NCI-H524 (cell line): Measurements from ENCODE around the gene HDGF.
"Not testable (repeated sequence)": the region's sequence is repeated elsewhere in the genome, so short reads cannot be mapped to it uniquely, and the experiment has no call there.

Source experiments
- DNase-seq, 2 experiments: peaks; one replicate each; lab custom pipeline; 2025; lab: John Stamatoyannopoulos, UW

The HDGF gene

GRCh38 chr1:156767101-156767878 lies 15.8 kb upstream of the HDGF start, which contains the start of gene PRCC:
Gene PRCC (plus strand): TSS chr1:156767535. CDS start chr1:156767772, 237 bp downstream.
- peak; percentile 98 to 100 for DNase-seq

GRCh38 chr1:156766298-156767100 lies 15.0 kb upstream of the HDGF start:
- DNase-seq = peak in 1 of 2 experiments; percentile 44

- DNase-seq = no peak
These were observed 14.2 kb upstream of the HDGF start for GRCh38 chr1:156765666-156766065.

- DNase-seq = not testable (repeated sequence)
These were observed 13.7 kb upstream of the HDGF start for GRCh38 chr1:156765136-156765535.

GRCh38 chr1:156760796-156761104 lies 9.3 kb upstream of the HDGF start:
- peak in 1 of 2 experiments; percentile 62 for DNase-seq

GRCh38 chr1:156760092-156760795 lies 8.8 kb upstream of the HDGF start:
- DNase-seq = peak; percentile 90 to 92

- DNase-seq = not testable (repeated sequence)
These were observed 6.2 kb upstream of the HDGF start for GRCh38 chr1:156757572-156758253.

GRCh38 chr1:156756355-156756754 lies 4.9 kb upstream of the HDGF start:
- DNase-seq = no peak

- DNase-seq = no peak
These were observed 4.1 kb upstream of the HDGF start for GRCh38 chr1:156755527-156755950.

GRCh38 chr1:156754219-156754618 lies 2.7 kb upstream of the HDGF start:
- peak; percentile 86 to 95 for DNase-seq

- no peak for DNase-seq
These were observed 1.5 kb upstream of the HDGF start for GRCh38 chr1:156752843-156753482.

- peak; percentile 88 to 95 for DNase-seq
These were observed 444 bp upstream of the HDGF start for GRCh38 chr1:156751757-156752481.

GRCh38 chr1:156750711-156751450 lies 594 bp downstream of the HDGF start:
- DNase-seq = peak in 1 of 2 experiments; percentile 20

GRCh38 chr1:156750191-156750672 lies 1.2 kb downstream of the HDGF start:
- peak in 1 of 2 experiments; percentile 14 for DNase-seq

- DNase-seq = no peak
These were observed 1.9 kb downstream of the HDGF start for GRCh38 chr1:156749419-156750118.

- no peak for DNase-seq
These were observed 2.6 kb downstream of the HDGF start for GRCh38 chr1:156748670-156749418.

GRCh38 chr1:156747742-156748669 lies 3.5 kb downstream of the HDGF start:
- peak in 1 of 2 experiments; percentile 27 for DNase-seq
